HG02870 (cell line): ENCODE measurements around the gene CLINT1.
A peak's percentile ranks its signal among the peaks of the same experiment; 100 is the strongest.

Experiments
- ATAC-seq: cut with Tn5 transposase; IDR thresholded peaks from one replicate; pipeline ENCODE4 v1.9.1; 2021; ENCODE audit warnings: mild to moderate bottlenecking, moderate library complexity; ENCODE audit not compliant: unreplicated experiment

CLINT1 gene

DNA sequence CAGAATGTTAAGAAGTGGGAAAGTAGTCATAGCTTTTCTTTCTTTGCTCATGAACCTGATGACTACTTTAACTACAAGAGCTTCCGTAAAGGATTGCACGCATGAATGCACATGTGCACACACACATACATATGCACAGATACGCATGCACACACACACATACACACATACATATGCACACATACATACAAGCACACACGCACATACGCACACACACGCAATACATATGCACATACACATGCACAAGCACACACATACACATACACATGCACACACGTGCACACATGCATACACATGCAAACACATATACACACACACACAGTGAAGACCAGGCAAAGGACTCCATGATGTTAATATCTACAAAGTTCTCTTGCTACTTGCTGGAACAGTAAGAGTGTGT, 92.5 kb downstream of the CLINT1 start:
- ATAC-seq, result no peak

DNA sequence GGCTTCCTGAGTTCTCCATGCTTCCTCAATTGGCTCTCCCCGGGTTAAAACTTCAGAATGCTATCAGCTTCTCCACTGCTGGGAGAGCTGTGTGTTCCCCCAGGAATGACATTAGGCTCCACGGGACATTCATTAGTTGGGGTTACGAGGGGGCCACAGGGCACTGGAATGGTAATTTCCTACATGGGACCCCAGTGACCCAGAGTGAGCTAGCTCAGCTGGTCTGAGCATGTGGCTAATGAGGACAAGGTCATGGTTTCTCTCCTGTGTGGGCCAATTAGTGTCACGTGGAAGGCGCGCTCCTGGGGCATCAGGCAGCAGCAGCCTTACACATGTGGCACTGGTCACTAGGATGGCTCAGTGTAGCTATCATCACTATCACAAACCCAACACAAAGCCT, 94.4 kb downstream of the CLINT1 start:
- no peak for ATAC-seq

GRCh38 chr5:157761690-157762621, 97.0 kb downstream of the CLINT1 start:
- ATAC-seq, result no peak

DNA sequence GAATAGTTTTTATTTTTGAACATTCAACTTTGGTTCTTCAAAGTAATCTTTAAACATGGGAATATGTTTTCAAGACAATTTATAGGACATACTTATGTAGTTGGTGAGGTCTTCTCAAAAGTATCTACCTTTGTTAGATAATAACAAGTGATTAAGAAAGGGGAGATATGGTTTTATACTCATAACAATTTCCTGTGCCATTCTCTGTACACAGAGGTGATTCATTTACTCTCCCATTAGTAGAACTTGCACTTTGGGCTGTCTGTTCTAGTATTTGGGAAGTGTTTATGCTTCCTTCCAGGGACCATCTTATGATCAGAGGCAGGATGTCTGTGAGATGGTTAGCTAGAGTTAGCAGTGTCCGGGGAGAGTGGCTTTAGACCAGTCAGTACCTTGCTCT, 100.2 kb downstream of the CLINT1 start:
- no peak for ATAC-seq

GRCh38 chr5:157756122-157756521, 102.8 kb downstream of the CLINT1 start:
- ATAC-seq, result no peak

DNA sequence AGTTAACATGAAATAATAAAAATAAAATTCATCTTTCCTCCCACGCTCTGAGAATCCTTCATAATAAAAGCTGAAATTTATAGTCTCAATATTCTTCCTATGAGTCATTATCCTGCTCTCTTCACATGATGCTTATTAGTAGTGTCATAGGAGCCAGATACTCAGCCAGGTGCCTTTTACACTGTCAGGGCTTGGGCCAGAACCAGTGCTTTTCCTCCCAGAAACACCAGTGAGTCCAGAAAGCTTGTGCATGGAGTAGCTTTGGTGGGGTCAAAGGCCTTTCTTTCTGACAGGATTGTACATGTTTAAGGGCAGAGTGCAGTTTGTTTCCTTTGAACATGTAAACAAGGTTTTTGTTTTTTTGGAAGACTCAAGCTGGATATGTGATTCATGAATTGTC, 108.6 kb downstream of the CLINT1 start:
- ATAC-seq, result no peak

- ATAC-seq, result no peak
Observed at GRCh38 chr5:157749462-157749799, 109.5 kb downstream of the CLINT1 start.

- ATAC-seq, result no peak
Observed at GRCh38 chr5:157748760-157749461, 110.0 kb downstream of the CLINT1 start.

DNA sequence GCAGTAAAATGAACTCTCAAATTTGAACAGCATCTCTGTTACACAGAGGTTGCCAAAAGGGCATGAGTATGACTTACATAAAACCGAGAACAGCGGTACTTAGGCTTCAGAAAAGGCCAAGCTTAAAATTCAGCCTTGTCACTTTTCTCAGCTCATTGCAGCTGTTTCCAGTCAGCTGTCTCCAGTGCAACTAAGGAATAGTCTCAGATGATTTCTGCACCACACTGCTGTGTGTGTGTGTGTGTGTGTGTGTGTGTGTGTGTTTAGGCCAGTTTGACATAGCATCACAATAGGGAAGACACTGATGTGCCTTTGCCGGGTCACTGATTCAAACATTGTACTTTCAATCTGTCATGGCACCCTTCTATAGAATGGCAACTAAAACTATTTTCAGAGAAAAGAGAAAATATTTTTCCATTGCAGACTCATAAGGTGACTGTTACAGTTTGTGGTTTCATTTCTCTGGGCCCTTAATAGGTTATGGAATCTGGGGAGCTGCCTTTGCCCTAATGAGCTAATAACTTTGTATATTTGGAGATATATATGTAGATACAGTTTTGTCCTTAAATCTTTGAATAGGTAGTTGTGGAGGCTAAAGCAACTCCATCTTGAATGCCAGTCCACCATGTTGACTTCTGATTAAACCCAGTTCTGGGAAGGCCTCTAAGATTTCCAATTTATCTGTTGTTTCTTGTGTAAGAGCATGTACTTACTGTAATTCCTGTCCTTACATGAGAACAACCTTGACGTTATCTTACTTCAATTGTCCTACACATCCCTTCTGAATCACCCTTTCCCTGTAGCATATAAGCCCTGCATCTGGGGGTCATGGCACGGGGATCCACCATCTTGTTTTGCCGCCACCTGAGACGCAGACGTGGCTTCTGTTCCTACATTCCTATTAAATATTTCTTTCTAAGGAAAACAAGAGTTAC, 110.9 kb downstream of the CLINT1 start:
- no peak for ATAC-seq

GRCh38 chr5:157747173-157747740, 111.7 kb downstream of the CLINT1 start:
- ATAC-seq, result no peak

DNA sequence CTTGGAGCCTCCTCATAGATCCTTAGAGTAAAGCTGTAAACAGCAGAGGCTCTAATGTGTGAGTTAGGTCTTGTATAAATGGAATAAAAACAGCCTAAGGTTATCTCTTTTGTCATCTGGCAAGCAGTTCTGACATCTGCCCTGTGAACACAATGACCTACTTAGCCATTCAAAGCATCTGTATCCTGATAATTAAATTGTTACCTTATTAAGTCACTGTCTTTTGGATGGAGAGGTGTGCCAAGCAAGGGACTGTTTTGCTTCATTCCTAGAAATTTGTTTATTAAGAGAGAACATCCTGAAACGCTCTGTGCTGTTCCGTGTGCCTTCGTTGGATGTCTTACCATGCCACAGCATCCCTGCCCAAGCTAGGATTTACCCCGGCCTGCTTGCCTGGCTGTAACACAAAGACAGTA, 113.9 kb downstream of the CLINT1 start:
- ATAC-seq, result no peak

GRCh38 chr5:157744051-157745011, 114.6 kb downstream of the CLINT1 start:
- ATAC-seq, result peak; percentile 19

GRCh38 chr5:157743163-157744050, 115.5 kb downstream of the CLINT1 start, which contains the start of gene LSM11:
TSS of gene LSM11 (plus strand) at chr5:157743712. CDS start at chr5:157743751, 39 bp downstream.
- peak; percentile 88 for ATAC-seq

DNA sequence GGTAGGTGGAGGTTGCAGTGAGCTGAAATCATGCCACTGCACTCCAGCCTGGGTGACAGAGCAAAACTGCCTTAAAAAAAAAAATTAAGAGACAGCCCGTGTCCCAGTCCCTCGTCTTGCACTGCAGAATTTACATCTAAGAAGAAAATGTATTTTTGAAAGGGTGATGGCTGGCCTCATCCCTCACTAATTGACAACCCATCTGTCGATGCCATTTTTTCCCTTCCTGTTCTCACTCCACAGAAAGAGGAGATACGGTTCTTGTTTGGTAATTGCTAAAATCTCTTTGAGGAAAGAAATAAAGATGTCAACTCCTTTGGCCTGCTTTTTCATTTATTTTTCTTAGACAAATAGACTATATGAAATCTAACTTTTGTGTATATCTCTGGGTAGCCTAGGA, 117.8 kb downstream of the CLINT1 start:
- no peak for ATAC-seq

GRCh38 chr5:157740229-157740610, 118.7 kb downstream of the CLINT1 start:
- no peak for ATAC-seq

DNA sequence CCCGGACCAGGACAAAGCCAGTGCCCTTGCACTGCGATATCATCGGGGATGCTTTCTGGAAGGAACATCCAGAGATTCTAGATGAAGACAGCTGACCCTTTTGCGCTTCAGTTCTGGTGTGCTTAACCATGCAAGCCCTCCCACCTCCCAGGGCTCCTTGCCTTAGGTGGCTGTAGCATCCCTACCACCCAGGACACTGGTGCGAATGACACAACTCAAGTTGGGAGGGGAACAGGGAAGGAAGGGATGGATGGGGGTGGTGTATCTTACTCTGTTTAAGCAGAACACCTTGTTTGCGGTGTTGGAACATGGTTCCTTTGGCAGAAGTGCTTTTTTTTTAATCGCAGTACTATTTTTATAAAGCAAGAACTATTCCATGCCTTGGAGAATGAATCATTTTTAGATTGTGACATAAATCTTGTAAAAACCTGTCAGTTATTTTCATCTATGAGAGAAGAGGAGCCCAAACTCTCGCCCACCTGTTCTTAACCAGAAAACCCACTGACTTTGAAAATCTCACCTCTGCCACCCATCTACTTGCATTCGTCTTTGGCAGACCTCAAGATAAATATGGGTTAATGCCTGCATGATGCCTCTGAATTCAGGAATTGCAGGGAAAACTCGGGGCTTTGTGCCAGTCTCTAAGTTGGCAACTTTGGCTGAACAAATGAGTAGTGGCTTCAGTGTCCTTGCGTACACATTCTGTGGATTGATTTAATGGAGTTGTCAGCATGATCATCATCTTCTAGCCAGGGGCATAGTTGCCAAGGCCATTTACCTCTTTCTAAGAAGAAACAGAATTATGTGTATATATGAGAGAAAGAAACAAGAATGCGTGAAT, 119.3 kb downstream of the CLINT1 start:
- no peak for ATAC-seq

DNA sequence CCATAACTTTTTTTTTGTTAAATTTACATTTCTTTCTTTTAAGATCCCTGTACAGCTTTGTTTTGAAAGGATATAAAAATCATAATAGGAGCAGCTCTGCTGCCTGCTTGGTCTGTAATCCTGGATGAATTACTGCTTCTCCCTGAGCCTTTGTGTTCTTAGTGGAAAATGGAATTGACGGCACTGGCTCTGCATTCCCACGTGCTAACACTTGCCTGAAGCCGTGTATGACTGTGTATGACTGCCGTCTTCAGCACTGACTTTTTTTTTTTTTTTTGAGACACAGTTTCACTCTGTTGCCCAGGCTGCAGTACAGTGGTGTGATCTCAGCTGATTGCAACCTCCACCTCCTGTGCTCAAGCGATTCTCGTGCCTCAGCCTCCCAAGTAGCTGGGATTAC, 123.0 kb downstream of the CLINT1 start:
- ATAC-seq, result no peak
